NCI-H510A (cell line): Measurements from ENCODE around the gene CRACDL.

Source experiments
- DNase-seq: peaks from one replicate; lab custom pipeline; 2025; lab: John Stamatoyannopoulos, UW

Gene CRACDL

GRCh38 chr2:98750593-98751282 lies 185.3 kb downstream of the CRACDL start:
- DNase-seq = no peak

- no peak for DNase-seq
These were observed 187.0 kb downstream of the CRACDL start for GRCh38 chr2:98749066-98749450.

GRCh38 chr2:98748292-98749065 lies 187.5 kb downstream of the CRACDL start:
- no peak for DNase-seq

DNA sequence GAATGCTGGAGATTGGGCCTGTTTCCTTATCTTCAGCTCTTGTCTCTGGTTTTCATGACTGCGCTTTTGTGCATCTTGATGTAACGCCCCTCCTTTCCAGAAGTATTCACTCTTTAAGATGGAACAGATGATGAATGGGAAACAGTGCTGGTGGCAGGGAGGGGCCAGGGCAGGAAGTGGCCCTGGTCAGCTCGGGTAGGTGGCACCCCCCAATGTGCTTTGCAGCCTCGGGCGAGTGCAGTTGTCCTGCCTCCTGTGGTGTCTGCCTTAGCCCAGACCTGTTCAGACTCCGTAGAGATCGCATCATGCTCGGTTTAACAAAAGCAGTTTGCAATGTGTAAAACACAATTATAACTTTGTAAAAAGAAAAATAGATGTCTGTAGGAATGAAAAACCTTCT lies 188.1 kb downstream of the CRACDL start:
- no peak for DNase-seq

- no peak for DNase-seq
These were observed 189.6 kb downstream of the CRACDL start for GRCh38 chr2:98746426-98746825.

- no peak for DNase-seq
These were observed 191.4 kb downstream of the CRACDL start for GRCh38 chr2:98744595-98744994.
